Measurements from ENCODE around the gene ABLIM2.

DNA sequence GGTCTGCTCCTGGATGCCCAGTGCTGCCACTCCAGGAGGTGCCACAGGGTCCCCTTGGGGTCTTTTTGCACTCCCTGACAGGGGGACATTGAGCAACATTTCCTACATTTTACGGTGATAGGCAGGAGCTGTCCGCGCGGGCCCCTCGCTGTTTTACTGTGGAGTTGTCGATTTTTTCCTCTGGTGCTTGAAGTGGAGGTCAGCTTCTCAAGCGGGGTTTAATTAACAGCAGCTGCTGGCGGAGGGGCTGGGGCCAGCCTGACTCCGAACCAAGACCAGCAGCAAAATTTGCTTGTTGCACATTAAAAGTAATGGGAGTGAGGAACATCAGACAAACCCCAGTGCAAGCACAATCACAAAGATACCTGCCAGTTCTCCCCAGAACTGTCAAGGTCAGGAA lies 27.3 kb upstream of the ABLIM2 start:
- no peak for TF ChIP-seq CTCF (IDR thresholded peaks at IDR 0.05)
- TF ChIP-seq EZH2 (IDR thresholded peaks at IDR 0.05; ENCODE audit: borderline replicate concordance, insufficient read depth, low read depth, low read length, poor library complexity, severe bottlenecking) = no peak
